ENCODE data around the gene PAX7.

Gene PAX7

DNA sequence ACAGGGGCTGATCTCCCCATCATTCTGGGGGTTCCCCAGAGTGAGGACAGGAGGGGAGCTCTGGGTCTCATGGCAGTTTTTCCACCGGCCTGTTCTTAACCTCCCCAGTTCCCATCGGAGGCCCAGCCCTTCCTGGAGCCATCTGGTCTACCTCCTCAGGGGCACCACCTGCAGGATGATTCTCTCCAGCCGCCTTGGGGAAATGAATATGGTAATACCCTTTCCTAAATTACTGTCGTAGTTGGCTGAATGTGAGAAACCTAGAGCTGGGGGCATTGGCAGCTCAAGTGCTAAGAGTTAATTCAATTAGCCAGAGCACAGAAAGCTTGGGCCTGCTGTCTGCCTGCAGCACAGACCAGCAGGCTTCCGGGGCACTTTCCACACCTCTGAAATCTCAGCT lies 163.9 kb downstream of the PAX7 start:
- no peak overlapping the region for H3K4me2 ChIP-seq (ENCODE audit: low read length)
- no peak overlapping the region for H2AFZ ChIP-seq (ENCODE audit: low read depth, low read length)
- H3K36me3 ChIP-seq (replicated peaks; ENCODE audit: low read depth, low read length): no peaks in the 10 kb centered on the region
- H3K27me3 ChIP-seq (ENCODE audit: low read depth, low read length): no peaks in the 10 kb centered on the region
- no peak overlapping the region for H3K4me3 ChIP-seq (ENCODE audit: low read length)
- no peaks in the 10 kb centered on the region for H3K79me2 ChIP-seq (ENCODE audit: low read length)
- no peaks in the 10 kb centered on the region for H3K9me3 ChIP-seq (ENCODE audit: insufficient read depth, low read length)
- TF ChIP-seq, protein P1, sequence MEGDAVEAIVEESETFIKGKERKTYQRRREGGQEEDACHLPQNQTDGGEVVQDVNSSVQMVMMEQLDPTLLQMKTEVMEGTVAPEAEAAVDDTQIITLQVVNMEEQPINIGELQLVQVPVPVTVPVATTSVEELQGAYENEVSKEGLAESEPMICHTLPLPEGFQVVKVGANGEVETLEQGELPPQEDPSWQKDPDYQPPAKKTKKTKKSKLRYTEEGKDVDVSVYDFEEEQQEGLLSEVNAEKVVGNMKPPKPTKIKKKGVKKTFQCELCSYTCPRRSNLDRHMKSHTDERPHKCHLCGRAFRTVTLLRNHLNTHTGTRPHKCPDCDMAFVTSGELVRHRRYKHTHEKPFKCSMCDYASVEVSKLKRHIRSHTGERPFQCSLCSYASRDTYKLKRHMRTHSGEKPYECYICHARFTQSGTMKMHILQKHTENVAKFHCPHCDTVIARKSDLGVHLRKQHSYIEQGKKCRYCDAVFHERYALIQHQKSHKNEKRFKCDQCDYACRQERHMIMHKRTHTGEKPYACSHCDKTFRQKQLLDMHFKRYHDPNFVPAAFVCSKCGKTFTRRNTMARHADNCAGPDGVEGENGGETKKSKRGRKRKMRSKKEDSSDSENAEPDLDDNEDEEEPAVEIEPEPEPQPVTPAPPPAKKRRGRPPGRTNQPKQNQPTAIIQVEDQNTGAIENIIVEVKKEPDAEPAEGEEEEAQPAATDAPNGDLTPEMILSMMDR (IDR thresholded peaks at IDR 0.05; ENCODE audit: low read depth, low read length): no peak
- TF ChIP-seq EZH2phosphoT487 (IDR thresholded peaks at IDR 0.05; ENCODE audit: low read depth): no peak
- no peaks in the 10 kb centered on the region for H4K20me1 ChIP-seq (ENCODE audit: insufficient read depth, low read length)
- no peaks in the 10 kb centered on the region for H3K4me1 ChIP-seq (ENCODE audit: low read length)
- no peak overlapping the region for H3K27ac ChIP-seq (ENCODE audit: low read length)
- H3K9ac ChIP-seq (ENCODE audit: low read length): no peak overlapping the region

DNA sequence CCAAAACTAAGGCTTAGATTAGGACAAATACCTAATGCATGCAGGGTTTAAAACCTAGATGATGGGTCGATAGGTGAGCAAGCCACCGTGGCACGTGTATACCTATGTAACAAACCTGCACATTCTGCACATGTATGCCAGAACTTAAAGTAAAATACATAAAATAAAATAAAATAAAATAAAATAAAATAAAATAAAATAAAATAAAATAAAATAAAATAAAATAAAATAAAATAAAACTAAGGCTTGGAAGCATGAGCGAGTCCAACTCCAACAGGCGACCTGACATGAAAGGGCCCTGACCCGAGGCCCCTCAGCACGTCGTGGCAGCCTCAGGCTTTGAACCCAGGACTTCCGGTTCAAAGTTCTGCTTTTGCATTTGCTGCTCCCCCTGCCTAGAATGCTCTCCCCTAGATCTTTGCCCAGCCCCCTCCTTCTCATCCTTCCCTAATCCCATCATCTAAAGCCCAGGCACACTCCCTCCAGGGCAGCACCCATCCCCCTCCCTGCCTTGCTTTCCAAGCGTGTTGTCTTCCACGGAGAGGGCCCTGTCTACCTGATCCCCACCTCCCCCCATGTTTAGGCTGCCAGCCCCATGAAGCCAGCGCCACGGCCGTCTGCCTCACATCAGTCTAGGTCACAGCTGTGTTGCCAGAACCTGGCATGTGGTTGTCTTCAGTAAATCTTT lies 164.5 kb downstream of the PAX7 start:
- H3K36me3 ChIP-seq (replicated peaks; ENCODE audit: low read depth, low read length): no peaks in the 10 kb centered on the region
- H3K27me3 ChIP-seq (ENCODE audit: low read depth, low read length): no peaks in the 10 kb centered on the region
- TF ChIP-seq, protein P1 (IDR thresholded peaks at IDR 0.05; ENCODE audit: low read depth, low read length): no peak
- no peak for TF ChIP-seq EZH2phosphoT487 (IDR thresholded peaks at IDR 0.05; ENCODE audit: low read depth)
- no peaks in the 10 kb centered on the region for H3K79me2 ChIP-seq (ENCODE audit: low read length)
- H3K4me3 ChIP-seq (ENCODE audit: low read length): no peak overlapping the region
- H3K9ac ChIP-seq (ENCODE audit: low read length): no peak overlapping the region
- no peak overlapping the region for H3K27ac ChIP-seq (ENCODE audit: low read length)
- no peaks in the 10 kb centered on the region for H3K4me1 ChIP-seq (ENCODE audit: low read length)
- no peaks in the 10 kb centered on the region for H4K20me1 ChIP-seq (ENCODE audit: insufficient read depth, low read length)
- no peaks in the 10 kb centered on the region for H3K9me3 ChIP-seq (ENCODE audit: insufficient read depth, low read length)
- H3K4me2 ChIP-seq (ENCODE audit: low read length): no peak overlapping the region
- H2AFZ ChIP-seq (ENCODE audit: low read depth, low read length): no peak overlapping the region

DNA sequence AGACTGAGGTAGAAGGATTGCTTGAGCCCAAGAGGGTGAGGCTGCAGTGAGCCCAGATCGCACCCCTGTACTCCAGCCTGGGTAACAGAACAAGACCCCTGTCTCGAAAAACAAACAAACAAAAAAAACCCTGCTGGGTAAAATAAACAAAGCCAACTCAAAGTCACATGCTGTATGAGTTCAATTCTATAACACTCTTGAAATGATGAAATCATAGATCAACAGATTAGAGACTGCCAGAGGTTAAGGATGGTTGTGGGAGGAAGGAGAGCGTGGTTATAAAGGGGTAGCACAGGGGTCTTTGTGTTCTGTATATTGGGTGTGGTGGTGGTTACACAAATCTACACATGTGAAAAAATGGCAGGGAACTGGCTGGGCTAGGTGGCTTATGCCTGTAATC lies 166.3 kb downstream of the PAX7 start:
- no peak overlapping the region for H3K27ac ChIP-seq (ENCODE audit: low read length)
- no peak overlapping the region for H3K9ac ChIP-seq (ENCODE audit: low read length)
- H3K4me3 ChIP-seq (ENCODE audit: low read length): no peak overlapping the region
- H3K9me3 ChIP-seq (ENCODE audit: insufficient read depth, low read length): no peaks in the 10 kb centered on the region
- no peaks in the 10 kb centered on the region for H4K20me1 ChIP-seq (ENCODE audit: insufficient read depth, low read length)
- no peaks in the 10 kb centered on the region for H3K79me2 ChIP-seq (ENCODE audit: low read length)
- H2AFZ ChIP-seq (ENCODE audit: low read depth, low read length): no peak overlapping the region
- H3K36me3 ChIP-seq (replicated peaks; ENCODE audit: low read depth, low read length): no peaks in the 10 kb centered on the region
- no peaks in the 10 kb centered on the region for H3K4me1 ChIP-seq (ENCODE audit: low read length)
- no peak overlapping the region for H3K4me2 ChIP-seq (ENCODE audit: low read length)
- TF ChIP-seq, protein P1 (IDR thresholded peaks at IDR 0.05; ENCODE audit: low read depth, low read length): no peak
- TF ChIP-seq EZH2phosphoT487 (IDR thresholded peaks at IDR 0.05; ENCODE audit: low read depth): no peak
- no peaks in the 10 kb centered on the region for H3K27me3 ChIP-seq (ENCODE audit: low read depth, low read length)
